Measurements from ENCODE around the gene C22orf39. TPM values are rescaled to one million over a fixed set of nuclear protein-coding genes. Genes with fewer than 3 reads are reported as not detected.

Gene C22orf39
- total RNA-seq, 4 donors from 2014 or later, result 15.8 to 54.0 (median 24.7) TPM

DNA sequence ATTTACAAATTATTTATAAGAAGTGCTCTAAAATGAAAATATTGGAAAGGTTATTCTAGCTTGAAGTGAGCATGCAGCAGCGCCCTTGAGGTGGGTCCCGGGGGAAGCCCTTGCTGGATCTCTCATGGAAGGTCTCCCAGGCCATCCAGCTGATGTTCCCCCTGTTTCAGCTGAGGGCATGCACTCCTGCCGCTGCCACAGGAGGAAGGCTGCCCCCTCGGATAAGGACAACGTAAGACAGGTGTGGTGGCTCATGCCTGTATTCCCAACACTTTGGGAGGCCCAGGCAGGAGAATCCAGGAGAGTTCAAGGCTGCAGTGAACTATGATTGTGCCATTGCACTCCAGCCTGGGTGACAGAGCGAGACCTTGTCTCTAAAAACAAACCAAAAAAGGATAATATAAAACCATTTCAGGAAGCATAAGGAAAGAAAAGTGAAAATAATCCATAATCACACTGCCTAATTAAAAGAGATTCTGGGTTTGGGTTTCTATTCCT lies 47.2 kb upstream of the C22orf39 start:
- Histone ChIP-seq H3K9me3 (no peaks in the 10 kb centered on the region), H3K27me3 (no peaks in the 10 kb centered on the region), H3K4me1 (no peaks in the 10 kb centered on the region), H3K27ac (no peak overlapping the region), H3K36me3 (peaks cover 0 to 2% (median 0%) of the 10 kb centered on the region in 3 donors), H3K4me3 (no peak overlapping the region)
- intact Hi-C loops (cut with DNase I), result loop anchor here (10.0 kb wide), 1 partner anchor 140 kb away; no protein-coding TSS in a partner anchor
- WGBS, 2 donors, result 96 to 97% methylated on average over 3 to 6 of the region's 6 CpGs
- no peak for TF ChIP-seq POLR2A (IDR thresholded peaks at IDR 0.05)
- TF ChIP-seq, protein P1, sequence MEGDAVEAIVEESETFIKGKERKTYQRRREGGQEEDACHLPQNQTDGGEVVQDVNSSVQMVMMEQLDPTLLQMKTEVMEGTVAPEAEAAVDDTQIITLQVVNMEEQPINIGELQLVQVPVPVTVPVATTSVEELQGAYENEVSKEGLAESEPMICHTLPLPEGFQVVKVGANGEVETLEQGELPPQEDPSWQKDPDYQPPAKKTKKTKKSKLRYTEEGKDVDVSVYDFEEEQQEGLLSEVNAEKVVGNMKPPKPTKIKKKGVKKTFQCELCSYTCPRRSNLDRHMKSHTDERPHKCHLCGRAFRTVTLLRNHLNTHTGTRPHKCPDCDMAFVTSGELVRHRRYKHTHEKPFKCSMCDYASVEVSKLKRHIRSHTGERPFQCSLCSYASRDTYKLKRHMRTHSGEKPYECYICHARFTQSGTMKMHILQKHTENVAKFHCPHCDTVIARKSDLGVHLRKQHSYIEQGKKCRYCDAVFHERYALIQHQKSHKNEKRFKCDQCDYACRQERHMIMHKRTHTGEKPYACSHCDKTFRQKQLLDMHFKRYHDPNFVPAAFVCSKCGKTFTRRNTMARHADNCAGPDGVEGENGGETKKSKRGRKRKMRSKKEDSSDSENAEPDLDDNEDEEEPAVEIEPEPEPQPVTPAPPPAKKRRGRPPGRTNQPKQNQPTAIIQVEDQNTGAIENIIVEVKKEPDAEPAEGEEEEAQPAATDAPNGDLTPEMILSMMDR (IDR thresholded peaks at IDR 0.05), result no peak
- no peak for DNase-seq

DNA sequence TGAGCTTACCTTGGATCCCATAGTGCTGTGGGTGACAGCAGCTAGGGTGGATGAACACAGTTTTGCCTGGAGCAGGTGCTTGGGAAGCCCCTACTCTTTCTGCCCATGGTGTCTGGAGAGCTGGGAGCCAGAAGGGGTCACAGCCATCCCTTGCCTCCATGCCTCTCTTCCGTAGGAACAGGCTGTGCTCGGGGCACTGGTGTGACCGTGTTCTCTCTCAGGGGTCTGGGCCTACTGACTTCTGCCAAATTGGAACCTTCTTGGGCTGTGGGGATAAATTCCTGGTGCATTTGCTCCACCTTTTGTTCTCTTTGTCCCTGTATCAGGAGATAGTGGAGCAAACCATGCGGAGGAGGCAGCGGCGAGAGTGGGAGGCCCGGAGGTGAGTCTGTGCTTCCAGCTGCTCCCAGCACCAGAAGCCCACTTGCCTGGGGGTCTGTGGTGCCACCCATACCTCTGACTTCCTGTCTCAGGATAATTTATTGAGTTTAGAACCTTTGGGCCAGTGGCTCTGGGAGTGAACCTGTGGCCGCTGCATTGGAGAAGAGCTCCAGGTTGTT lies 46.6 kb upstream of the C22orf39 start:
- DNase-seq, result no peak
- Histone ChIP-seq H3K36me3 (peaks cover 0 to 4% (median 0%) of the 10 kb centered on the region in 3 donors), H3K4me1 (no peaks in the 10 kb centered on the region), H3K27ac (no peak overlapping the region), H3K27me3 (no peaks in the 10 kb centered on the region), H3K9me3 (no peaks in the 10 kb centered on the region), H3K4me3 (no peak overlapping the region)
- intact Hi-C loops (cut with DNase I), result loop anchor here (10.0 kb wide), 1 partner anchor 141 kb away; no protein-coding TSS in a partner anchor
- TF ChIP-seq POLR2A (IDR thresholded peaks at IDR 0.05), result no peak
- TF ChIP-seq, protein P1 (IDR thresholded peaks at IDR 0.05), result no peak
- 97 to 98% methylated on average over 5 to 7 of the region's 8 CpGs for WGBS, 2 donors

DNA sequence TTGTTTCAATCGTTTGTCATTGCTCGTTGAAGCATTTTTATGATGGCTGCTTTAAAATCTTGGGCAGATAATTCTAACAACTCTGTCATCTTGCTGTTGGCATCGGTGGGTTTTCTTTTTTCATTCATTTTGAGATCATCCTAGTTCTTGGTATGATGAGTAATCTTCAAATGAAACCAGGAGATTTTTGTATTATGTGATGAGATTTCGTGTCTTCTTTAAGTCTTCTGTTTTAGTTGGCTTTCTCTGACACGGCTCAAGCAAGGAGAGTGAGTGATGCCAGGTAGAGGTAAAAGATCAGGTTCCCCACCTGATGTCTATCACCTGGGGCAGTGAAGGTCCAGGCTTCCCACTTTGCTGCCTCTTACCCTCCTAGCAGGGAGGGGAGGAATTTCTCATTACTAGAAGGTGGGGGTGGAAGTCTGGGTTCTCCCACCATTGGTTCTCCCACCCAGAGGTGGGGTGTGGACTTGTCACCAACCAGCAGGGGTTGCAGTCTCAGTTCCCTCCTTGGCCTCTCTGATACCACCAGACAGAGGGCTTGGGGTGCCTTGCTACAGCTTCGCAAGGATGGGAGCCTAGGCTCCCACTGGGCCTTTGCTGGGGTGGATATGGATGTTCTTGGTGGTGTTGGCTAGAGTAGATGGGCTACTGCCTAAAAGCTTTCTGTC lies 45.1 kb upstream of the C22orf39 start:
- intact Hi-C loops (cut with DNase I), result loop anchor here (10.0 kb wide), 1 partner anchor 142 kb away; no protein-coding TSS in a partner anchor
- no peak overlapping the region for H3K27ac ChIP-seq
- WGBS, 2 donors, result 73 to 85% methylated on average over 5 to 6 of the region's 6 CpGs
- no peak overlapping the region for H3K4me3 ChIP-seq
- peaks cover 0 to 4% (median 0%) of the 10 kb centered on the region in 3 donors for H3K36me3 ChIP-seq
- H3K4me1 ChIP-seq, result no peaks in the 10 kb centered on the region
- TF ChIP-seq POLR2A (IDR thresholded peaks at IDR 0.05), result no peak
- TF ChIP-seq, protein P1 (IDR thresholded peaks at IDR 0.05), result no peak
- DNase-seq, result no peak
- H3K27me3 ChIP-seq, result no peaks in the 10 kb centered on the region
- H3K9me3 ChIP-seq, result no peaks in the 10 kb centered on the region

DNA sequence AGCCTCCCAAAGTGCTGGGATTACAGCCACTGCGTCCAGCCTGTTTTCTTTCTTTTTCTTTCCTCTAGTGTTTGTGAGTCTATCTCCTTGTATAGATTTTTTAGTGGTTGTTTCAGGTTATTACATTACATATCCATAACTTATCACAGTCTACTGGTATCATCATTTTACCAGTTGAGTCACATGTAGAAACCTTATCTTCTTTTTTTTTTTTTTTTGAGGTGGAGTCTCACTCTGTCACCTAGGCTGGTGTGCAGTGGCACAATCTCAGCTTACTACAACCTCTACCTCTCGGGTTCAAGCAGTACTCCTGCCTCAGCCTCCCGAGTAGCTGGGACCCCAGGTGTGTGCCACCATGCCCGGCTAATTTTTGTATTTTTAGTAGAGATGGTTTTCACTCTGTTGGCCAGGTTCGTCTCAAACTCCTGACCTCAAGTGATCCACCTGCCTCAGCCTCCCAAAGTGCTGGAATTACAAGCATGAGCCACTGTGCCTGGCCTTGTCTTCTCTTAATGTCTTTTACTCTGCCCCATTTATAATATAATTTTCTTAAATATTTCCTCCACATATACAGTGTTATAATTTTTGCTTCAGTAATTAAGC lies 43.2 kb upstream of the C22orf39 start:
- TF ChIP-seq, protein P1 (IDR thresholded peaks at IDR 0.05), result no peak
- TF ChIP-seq POLR2A (IDR thresholded peaks at IDR 0.05), result no peak
- intact Hi-C loops (cut with DNase I), result loop anchor here (10.0 kb wide), 1 partner anchor 144 kb away; no protein-coding TSS in a partner anchor

More for the DNA sequence above, 43.2 kb upstream of the C22orf39 start:
- 94 to 95% methylated on average over 5 of the region's 5 CpGs for WGBS, 2 donors
- Histone ChIP-seq H3K9me3 (no peaks in the 10 kb centered on the region), H3K27me3 (no peaks in the 10 kb centered on the region), H3K36me3 (peaks cover 0 to 4% (median 0%) of the 10 kb centered on the region in 3 donors), H3K4me1 (no peaks in the 10 kb centered on the region), H3K27ac (no peak overlapping the region), H3K4me3 (no peak overlapping the region)
- no peak for DNase-seq
